Measurements from ENCODE around the gene ESPN.

Gene ESPN

GRCh38 chr1:6396998-6397397 is 27.6 kb upstream of the ESPN start:
- TF ChIP-seq ZNF274 (IDR thresholded peaks at IDR 0.05; ENCODE audit: low read depth, low read length): no peak

DNA sequence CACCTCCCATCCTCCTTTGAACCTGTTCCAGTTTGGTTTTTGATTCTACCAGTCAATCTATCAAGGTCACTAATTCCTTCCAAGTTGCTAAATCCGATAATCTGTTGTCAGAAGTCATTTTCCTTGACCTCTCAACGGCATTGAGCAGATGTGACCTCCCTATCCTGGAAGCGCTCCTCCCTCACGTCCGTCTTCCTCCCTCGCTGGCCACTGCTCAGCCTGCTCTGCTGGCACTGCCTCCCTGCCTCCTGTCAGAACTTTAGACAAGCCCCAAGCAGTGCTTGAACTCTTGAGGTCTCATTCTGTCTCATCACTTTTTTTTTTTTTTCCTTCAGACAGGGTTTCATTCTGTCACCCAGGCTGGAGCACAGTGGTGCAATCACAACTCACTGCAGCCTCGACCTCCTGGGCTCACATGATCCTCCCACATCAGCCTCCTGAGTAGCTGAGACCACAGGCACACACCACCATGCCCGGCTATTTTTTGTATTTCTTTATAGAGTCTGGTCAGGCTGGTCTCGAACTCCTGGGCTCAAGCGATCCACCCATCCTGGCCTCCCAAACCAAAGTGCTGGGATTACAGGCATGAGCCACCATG is 26.6 kb upstream of the ESPN start:
- TF ChIP-seq ZNF274 (IDR thresholded peaks at IDR 0.05; ENCODE audit: low read depth, low read length): no peak

More at GRCh38 chr1:6396998-6397397, 27.6 kb upstream of the ESPN start:
- H3K4me3 ChIP-seq (ENCODE audit: low read length): no peak overlapping the region

DNA sequence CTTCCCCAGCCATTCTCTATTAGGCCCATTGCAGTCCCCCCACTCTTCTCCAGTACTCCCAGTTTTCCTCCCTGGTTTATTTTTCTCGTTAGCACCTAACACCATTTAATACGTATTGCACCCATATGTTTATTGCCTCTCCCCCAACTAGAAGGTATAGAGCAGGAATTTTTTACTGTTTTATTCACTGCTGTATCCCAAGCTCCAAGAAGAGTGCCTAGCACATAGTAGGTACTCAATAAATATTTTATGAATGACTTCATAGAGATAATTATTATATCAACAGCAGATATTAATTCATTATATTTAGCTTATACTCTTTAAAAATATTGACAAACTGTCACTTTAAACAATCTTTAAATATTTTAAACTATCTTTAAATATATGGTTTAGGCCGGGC is 25.3 kb upstream of the ESPN start:
- no peak overlapping the region for H3K4me3 ChIP-seq (ENCODE audit: low read length)

More for the DNA sequence above, 26.6 kb upstream of the ESPN start:
- no peak overlapping the region for H3K4me3 ChIP-seq (ENCODE audit: low read length)

DNA sequence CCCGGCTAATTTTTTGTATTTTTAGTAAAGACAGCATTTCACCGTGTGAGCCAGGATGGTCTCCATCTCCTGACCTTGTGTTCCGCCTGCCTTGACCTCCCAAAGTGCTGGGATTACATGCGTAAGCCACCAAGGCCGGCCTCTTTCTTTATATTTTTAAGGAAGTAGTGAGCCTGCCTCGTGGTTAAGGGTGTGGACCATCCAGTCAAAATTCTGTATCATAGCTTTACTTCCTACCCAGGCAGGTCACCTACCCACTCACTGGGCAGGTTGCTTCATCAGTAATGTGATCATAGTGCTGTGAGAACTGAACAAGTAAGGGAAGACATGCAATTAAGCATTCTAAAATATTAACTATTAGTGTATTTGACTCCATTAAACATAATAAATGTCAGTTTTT is 22.9 kb upstream of the ESPN start:
- no peak overlapping the region for H3K4me3 ChIP-seq (ENCODE audit: low read length)
- no peak for TF ChIP-seq ZNF274 (IDR thresholded peaks at IDR 0.05; ENCODE audit: low read depth, low read length)

More for the DNA sequence above, 25.3 kb upstream of the ESPN start:
- TF ChIP-seq ZNF274 (IDR thresholded peaks at IDR 0.05; ENCODE audit: low read depth, low read length): no peak

DNA sequence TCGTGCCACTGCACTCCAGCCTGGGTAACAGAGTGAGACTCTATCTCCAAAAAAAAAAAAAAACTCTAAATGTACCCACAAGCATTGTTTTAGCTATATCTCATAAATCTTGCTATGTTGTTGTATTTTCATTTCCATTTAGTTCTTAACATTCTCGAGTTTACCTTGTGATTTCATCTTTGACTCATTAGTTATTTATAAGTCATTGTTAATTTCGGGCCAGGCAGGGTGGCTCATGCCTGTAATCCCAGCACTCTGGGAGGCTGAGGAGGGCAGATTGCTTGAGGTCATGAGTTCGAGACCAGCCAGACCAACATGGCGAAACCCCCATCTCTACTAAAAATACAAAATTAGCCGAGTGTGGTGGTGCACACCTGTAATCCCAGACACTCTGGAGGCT is 16.6 kb upstream of the ESPN start:
- no peak for TF ChIP-seq ZNF274 (IDR thresholded peaks at IDR 0.05; ENCODE audit: low read depth, low read length)
- H3K4me3 ChIP-seq (ENCODE audit: low read length): no peak overlapping the region

GRCh38 chr1:6409053-6409452 is 15.5 kb upstream of the ESPN start:
- TF ChIP-seq ZNF274 (IDR thresholded peaks at IDR 0.05; ENCODE audit: low read depth, low read length): no peak
- no peak overlapping the region for H3K4me3 ChIP-seq (ENCODE audit: low read length)

DNA sequence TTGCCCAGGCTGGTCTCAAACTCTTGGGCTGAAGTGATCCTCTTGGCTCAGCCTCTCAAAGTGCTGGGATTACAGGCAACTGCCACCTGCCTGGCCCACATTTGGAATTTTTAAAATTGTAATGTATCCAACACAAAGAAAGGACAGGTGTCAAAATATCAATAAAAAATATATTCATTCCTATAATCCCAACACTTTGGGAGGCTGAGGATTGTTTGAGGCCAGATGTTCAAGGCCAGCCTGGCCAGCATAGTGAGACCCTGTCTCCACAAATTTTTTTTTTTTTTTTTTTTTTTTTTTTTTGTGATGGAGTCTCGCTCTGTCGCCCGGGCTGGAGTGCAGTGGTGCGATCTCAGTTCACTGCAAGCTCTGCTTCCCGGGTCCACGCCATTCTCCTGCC is 14.8 kb upstream of the ESPN start:
- no peak overlapping the region for H3K4me3 ChIP-seq (ENCODE audit: low read length)
- no peak for TF ChIP-seq ZNF274 (IDR thresholded peaks at IDR 0.05; ENCODE audit: low read depth, low read length)

GRCh38 chr1:6410248-6410893 is 14.2 kb upstream of the ESPN start:
- TF ChIP-seq ZNF274 (IDR thresholded peaks at IDR 0.05; ENCODE audit: low read depth, low read length): no peak
- H3K4me3 ChIP-seq (ENCODE audit: low read length): no peak overlapping the region

DNA sequence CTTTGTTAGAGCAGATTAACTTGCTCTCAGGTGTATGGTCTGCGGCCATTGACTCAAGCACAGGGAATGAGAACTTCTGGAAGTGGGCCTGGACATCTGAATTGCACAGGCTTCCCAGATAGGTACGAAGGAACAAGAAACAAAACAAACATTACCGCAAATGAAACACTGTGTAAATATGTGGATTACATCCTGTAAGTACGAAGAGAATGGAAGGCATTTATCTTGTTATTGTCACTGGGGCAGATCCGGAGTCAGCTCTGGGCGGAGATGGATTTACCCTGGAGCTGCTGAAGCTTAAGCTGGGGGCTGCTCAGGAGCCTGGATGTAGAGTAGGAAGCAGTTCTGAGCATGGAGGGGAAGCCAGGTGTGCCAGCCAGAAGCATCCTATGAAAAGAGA is 11.7 kb upstream of the ESPN start:
- no peak for TF ChIP-seq ZNF274 (IDR thresholded peaks at IDR 0.05; ENCODE audit: low read depth, low read length)
- no peak overlapping the region for H3K4me3 ChIP-seq (ENCODE audit: low read length)

DNA sequence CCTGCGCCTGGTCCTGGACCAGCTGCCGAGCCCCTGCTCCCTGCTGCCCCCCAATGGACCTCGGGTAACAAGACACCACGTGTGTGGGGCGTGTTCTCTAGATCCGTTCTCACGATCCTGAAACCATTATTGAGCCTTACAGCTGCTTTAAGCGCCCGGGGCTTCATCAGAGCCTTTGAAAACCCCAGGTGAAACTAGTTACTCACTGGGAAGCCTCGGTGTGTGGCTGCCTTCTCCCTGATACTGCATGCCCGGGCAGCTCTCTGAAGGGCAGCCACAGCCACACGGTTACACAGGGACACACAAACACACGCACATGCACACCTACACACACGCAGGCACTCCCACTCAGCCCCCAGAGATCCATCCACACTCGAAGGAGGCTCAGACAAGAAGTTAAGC is 10.1 kb upstream of the ESPN start:
- TF ChIP-seq ZNF274 (IDR thresholded peaks at IDR 0.05; ENCODE audit: low read depth, low read length): no peak
- no peak overlapping the region for H3K4me3 ChIP-seq (ENCODE audit: low read length)

GRCh38 chr1:6414881-6415626 is 9.5 kb upstream of the ESPN start:
- TF ChIP-seq ZNF274 (IDR thresholded peaks at IDR 0.05; ENCODE audit: low read depth, low read length): no peak
- no peak overlapping the region for H3K4me3 ChIP-seq (ENCODE audit: low read length)

- no peak overlapping the region for H3K4me3 ChIP-seq (ENCODE audit: low read length)
- TF ChIP-seq ZNF274 (IDR thresholded peaks at IDR 0.05; ENCODE audit: low read depth, low read length): no peak
These were observed 8.3 kb upstream of the ESPN start for GRCh38 chr1:6416295-6416656.

- H3K4me3 ChIP-seq (ENCODE audit: low read length): no peak overlapping the region
- no peak for TF ChIP-seq ZNF274 (IDR thresholded peaks at IDR 0.05; ENCODE audit: low read depth, low read length)
These were observed 7.7 kb upstream of the ESPN start for GRCh38 chr1:6416906-6417305.

- no peak overlapping the region for H3K4me3 ChIP-seq (ENCODE audit: low read length)
- no peak for TF ChIP-seq ZNF274 (IDR thresholded peaks at IDR 0.05; ENCODE audit: low read depth, low read length)
These were observed 6.5 kb upstream of the ESPN start for GRCh38 chr1:6417961-6418667.

Measured in GM08714 (cell line).